ENCODE data around the gene LCE2B.

DNA sequence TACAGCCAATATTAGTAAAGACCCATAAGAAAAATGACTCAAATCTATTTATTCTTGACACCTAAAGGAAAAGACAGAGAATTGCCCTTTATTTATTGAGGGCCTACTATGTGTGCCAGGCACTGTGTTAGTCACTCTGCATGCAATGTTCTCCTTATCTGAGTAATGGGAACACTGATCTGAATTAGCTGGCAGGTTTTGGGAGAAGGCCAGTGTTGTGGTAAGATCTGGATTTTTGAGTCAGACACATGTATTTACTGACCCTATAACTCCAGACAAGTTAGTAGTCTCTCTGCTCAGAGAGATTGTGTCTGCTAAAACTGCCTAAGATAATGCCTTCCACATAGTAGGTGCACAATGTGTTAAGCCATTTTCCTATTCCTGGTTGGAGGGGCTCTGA lies 39.3 kb downstream of the LCE2B start:
- TF ChIP-seq POLR2AphosphoS5 (IDR thresholded peaks at IDR 0.05; ENCODE audit: low read depth, low read length) (no peak), POLR2A (IDR thresholded peaks at IDR 0.05; ENCODE audit: low read depth, low read length) (no peak), TAF1 (IDR thresholded peaks at IDR 0.05; ENCODE audit: borderline replicate concordance, low read depth, low read length) (no peak)

Measured in GM12892 (cell line).